HG02943 (cell line): ENCODE measurements around the gene NT5C1A.

ENCODE experiments used
- ATAC-seq: cut with Tn5 transposase; IDR thresholded peaks from one replicate; pipeline ENCODE4 v1.9.1; 2021; ENCODE audit warnings: mild to moderate bottlenecking, low read depth, moderate library complexity; ENCODE audit not compliant: unreplicated experiment

NT5C1A gene

DNA sequence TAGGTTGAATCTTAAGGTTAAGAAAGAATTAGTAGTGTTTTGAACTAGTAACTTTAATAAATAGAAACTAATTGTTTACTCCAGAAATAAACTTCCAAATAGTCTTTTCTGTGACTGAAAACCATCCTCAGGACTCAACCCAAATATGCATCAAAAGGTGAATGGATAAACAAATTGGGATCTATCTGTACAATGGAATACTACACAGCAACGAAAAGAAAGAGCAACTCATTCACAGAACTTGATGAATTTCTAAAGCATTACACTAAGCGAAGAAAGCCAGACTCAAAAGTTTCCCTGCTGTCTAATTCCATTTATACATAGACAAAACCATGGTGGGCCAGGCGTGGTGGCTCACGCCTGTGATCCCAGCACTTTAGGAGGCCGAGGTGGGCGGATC, 57.4 kb downstream of the NT5C1A start:
- no peak for ATAC-seq

DNA sequence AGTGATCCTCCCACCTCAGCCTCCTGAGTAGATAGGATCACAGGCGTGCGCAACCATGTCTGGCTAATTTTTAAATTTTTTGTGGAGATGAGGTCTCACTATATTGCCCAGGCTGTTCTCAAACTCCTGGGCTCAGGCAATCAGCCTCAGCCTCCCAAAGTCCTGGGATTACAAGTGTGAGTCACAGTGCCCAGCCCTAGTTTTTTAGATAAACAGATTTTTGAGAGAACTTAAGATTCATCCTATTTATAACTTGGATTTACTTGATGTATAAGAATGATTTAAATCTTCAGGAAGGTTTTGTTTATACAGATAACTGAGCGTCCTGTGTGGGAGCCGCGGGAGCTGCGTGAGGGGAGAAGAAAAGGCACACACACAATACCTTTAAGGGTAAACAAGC, 58.7 kb downstream of the NT5C1A start:
- ATAC-seq: no peak

DNA sequence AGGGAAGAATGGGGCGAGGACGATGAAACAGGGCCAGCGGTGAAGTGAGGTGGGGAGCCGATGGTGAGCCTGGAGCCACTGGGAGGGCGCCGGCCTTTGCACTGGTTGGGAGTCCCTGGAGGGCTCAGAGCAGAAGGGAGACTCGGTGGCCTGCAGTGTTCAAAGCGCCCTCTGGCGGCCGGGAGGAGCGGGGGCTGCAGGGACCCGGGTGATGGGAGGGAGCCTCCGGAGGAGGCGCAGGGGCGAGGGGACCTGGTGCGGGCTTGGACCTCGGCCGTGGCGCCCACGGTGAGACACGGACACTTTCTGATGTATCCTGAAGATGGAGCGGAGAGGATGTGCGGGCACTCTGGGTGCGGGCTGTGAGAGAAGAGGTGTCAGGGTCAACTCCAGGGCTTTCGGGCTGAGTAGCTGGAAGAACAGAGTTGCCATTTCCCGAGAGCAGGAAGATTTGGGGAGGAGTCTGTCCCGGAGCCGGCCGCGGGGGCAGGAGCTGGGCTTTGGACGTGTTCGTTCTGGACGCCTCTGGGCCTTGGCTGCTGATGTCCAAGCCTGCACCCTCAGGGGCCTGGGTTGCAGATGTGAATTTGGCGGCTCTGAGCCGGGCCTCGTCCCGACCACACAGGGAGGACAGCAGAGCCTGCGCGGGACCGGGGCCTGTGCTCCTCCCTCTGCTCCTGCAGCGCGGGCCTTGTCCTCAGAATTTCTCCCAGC, 62.1 kb downstream of the NT5C1A start:
- ATAC-seq: no peak
